NCI-H2171 (cell line): ENCODE measurements around the gene ITGAD.

ENCODE experiments used
- DNase-seq: peaks from one replicate; lab custom pipeline; 2025; lab: John Stamatoyannopoulos, UW

The ITGAD gene

GRCh38 chr16:31459687-31460581 lies 66.8 kb downstream of the ITGAD start:
- peak; percentile 97 for DNase-seq

GRCh38 chr16:31460582-31461002 lies 67.5 kb downstream of the ITGAD start:
- DNase-seq: peak; percentile 2

DNA sequence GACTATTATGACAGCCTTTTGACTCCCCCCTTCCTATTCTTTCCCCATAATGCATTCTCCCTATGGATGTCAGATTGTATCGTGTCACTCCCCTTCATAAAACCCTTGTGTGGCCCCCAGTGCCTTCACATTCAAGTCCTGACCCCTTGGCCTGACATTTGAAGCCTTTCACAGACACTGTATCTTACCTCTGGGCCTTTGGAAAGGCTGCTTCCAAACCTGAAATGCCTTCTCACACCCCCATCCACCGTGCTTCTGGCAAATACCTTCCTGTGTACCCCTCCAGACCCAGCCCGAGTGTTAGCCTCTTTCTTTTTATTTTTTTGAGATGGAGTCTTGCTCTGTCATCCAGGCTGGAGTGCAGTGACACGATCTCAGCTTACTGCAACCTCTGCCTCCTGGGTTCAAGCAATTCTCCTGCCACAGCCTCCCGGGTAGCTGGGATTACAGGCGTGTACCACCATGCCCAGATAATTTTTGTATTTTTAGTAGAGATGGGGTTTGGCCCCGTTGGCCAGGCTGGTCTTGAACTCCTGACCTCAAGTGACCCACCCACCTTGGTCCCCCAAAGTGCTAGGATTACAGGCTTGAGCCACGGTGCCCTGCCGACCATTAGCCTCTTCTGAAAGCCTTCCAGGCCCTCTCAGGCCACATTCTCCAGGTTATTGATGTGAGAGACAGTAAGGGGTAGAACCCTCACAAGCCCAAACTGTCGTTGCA lies 68.2 kb downstream of the ITGAD start:
- DNase-seq: no peak

GRCh38 chr16:31461921-31462804 lies 69.0 kb downstream of the ITGAD start:
- no peak for DNase-seq

DNA sequence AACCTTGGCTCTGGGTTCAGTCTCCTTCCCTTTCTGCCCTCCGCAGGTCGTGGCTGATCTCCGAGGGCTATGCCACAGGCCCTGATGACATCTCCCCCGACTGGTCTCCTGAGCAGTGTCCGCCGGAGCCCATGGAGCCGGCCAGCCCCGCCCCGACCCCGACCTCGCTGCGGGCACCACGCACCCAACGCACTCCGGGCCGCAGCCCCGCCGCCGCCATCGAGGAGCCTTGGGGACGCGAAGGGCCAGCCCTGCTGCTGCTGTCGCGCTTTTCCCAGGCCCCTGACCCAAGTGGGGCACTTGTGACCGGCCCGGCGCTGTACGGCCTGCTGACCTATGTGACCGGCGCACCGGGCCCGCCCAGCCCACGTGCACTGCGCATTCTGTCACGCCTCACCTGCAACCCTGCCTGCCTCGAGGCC lies 71.2 kb downstream of the ITGAD start:
- DNase-seq: no peak

- DNase-seq: no peak
Measured at GRCh38 chr16:31464781-31465260, 71.7 kb downstream of the ITGAD start.

DNA sequence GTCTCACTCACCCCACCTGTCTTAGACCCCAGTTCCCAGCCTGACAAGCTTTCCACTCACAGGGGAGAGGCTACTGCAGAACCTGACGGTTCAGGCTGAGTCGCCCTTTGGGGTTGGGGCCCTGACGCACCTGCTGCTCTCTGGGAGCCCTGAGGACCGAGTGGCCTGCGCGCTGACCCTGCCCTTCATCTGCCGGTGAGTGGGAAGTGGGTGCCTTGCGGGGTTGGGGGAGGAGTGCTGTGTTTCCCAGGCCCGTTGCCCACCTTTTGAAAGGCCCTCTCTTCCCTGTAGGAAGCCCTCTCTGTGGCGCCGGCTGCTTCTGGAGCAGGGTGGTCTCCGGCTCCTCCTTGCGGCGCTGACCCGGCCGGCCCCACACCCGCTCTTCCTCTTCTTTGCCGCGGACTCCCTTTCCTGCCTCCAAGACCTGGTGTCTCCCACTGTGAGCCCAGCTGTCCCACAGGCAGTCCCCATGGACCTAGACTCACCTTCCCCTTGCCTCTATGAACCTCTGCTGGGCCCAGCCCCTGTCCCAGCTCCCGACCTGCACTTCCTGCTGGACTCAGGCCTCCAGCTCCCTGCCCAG lies 72.7 kb downstream of the ITGAD start:
- no peak for DNase-seq

- DNase-seq: no peak
Measured at GRCh38 chr16:31466381-31466841, 73.3 kb downstream of the ITGAD start.

DNA sequence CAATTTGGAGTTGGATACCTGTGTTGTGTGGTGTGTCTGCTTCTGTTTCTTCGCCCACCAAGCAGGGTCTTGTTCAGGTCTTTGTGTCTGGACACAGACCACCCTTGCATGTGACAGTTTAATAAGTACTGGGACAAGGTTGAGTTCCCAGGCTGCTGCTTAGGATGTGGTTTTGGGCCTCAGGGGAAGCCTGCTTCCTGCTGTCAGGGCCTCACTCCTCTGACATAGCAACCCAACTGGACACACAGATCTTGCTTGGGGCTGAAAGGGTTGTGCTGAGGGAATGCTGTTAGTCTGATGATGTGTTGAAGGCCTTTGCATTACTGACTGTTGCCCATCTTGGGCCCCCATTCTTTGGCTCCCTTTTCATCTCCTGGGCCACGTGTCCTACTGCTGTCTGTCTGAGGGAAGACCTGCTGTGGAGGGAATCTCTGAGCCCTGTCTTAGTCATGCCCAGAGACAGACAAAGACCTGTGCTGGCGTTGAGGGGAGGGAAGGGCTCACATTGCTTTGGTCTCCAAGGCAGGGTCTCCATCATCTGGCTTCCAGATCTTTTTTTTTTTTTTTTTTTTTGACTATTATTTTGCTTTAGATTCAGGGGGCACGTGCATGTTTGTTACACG lies 74.1 kb downstream of the ITGAD start:
- no peak for DNase-seq

- no peak for DNase-seq
Measured at GRCh38 chr16:31467858-31468257, 74.7 kb downstream of the ITGAD start.

GRCh38 chr16:31470615-31471014 lies 77.5 kb downstream of the ITGAD start:
- no peak for DNase-seq

DNA sequence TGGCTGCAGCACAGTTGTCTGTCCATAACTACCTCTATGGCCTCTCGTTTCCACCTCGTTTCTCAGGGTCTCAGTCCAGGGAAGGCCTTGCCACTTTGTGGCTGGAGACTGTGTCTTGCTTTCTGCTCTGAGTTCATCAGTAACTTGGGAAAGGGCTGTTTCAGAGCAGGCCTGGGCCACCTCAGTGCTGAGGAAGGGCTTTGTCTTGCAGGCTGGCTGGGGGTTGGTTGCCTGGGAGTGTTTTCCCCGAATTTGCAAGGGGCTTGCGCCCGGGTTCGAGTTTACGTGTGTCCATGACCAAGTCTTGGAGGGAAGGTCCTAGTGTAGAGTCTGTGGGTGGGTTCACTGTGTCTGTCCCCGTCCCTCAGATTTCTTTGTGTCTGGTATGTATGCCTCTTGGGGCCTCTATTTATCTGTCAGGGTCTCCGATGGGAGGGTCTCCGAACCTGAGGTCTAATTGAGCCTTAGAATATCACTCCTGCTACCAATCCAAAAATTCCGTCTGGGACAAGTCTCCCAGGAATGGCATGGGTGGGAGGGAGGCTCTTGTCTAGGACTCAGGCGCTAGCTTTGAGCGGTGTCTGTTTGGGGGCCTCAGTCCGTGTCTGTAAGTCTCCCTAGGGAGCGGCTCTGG lies 78.2 kb downstream of the ITGAD start:
- DNase-seq: no peak

DNA sequence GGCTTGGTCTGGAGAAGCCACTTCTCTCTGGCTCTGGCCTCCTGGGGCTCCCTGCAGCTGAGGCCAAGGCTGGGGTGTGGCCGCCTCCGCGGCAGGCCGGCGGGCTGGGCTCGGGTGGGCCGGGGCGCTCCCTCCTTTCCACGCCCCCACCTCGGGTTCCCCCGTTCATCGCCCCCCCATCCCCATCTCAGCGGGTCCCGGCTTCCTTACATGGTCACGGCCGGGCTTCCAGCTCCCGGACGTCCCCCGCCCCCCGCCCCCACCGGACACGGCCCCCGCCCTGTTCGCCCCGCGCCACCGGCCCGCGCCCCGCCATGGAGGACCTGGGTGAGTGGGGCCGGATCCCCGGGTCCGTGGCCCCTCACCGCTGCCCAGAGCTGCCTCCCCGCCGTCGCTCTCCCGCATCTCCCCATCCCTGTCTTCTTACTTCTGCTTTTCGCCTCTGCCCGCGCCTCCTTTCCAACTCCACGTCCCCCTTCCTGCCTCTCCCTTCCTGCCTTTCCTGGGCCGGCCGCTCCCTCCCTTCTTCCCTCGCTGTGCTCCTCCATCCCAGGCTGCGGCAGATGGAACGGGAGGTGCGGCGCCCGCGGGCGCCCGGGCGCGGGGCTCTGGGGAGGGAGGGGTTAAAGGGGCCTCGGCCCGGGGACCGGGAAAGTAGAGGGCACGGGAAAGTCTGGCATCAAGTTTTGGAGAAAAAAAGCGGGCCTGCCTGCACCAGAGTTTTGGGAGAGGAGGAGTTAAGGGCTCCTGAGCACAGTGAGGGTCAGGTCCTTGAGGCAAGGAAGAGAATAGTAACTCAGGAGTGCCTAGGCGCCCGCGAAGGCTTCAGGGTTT lies 79.0 kb downstream of the ITGAD start, which contains the start of gene TGFB1I1:
Gene TGFB1I1, plus strand, starts transcription at position 278 of the 834 bp plus-strand sequence. Its CDS starts 37 bp downstream, at position 315.
- DNase-seq: peak; percentile 26

DNA sequence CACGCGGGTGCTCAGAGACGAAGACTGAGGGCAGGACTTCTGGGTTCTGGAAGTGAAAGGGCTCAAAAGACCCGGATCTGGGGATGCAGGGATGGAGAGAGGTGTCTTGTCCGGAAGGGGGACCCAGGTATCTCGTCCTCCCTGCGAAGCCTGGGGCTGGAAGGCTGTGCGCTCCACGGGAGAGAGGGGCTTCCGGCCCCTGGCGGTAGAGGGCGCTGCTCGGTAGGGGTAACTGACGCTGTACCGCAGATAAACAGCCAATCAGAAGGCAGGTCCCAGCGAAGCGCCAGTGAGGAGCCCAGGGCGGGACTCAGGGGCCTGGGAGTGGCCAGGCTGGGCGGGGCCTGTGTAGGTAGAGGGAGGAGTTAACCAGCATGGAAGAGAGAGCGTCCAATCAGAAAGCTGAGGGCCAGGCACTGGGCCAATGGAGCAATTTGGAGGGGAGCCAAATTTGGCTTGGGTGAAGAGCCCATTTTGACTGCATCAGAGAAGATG lies 79.6 kb downstream of the ITGAD start:
- peak; percentile 90 for DNase-seq

DNA sequence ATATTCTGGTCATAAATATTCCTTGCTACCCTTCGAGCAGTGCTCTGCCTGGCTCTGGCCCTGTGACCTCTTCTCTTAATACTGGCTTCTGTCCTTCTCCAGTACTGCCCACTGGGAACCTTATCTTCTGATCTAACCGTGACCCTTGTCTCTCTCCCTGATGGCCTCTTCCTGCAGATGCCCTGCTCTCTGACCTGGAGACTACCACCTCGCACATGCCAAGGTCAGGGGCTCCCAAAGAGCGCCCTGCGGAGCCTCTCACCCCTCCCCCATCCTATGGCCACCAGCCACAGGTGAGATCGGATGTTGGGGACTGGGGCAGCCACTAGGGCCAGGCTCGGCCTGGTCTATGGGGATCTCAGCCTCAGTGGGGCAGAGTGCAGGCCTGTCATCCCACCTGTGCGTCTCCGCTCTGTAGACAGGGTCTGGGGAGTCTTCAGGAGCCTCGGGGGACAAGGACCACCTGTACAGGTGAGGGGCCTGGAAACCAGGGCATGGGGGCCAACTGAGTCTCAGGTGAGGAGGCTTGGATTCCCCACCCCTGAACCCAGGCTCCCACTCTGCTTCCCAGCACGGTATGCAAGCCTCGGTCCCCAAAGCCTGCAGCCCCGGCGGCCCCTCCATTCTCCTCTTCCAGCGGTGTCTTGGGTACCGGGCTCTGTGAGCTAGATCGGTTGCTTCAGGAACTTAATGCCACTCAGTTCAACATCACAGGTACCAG lies 80.3 kb downstream of the ITGAD start:
- no peak for DNase-seq

DNA sequence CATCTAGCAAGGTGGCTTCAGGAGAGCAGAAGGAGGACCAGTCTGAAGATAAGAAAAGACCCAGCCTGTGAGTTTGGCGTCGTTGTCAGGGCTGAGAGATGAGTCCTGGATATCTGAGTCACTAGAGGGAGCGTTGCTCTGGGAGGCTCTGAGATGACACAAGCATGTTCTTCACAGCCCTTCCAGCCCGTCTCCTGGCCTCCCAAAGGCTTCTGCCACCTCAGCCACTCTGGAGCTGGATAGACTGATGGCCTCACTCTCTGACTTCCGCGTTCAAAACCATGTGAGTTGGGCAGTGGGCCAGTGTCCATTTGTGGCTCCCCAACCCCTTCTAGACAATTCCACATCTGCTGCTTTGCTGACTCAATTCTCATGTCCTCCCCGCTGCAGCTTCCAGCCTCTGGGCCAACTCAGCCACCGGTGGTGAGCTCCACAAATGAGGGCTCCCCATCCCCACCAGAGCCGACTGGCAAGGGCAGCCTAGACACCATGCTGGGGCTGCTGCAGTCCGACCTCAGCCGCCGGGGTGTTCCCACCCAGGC lies 81.1 kb downstream of the ITGAD start:
- no peak for DNase-seq

DNA sequence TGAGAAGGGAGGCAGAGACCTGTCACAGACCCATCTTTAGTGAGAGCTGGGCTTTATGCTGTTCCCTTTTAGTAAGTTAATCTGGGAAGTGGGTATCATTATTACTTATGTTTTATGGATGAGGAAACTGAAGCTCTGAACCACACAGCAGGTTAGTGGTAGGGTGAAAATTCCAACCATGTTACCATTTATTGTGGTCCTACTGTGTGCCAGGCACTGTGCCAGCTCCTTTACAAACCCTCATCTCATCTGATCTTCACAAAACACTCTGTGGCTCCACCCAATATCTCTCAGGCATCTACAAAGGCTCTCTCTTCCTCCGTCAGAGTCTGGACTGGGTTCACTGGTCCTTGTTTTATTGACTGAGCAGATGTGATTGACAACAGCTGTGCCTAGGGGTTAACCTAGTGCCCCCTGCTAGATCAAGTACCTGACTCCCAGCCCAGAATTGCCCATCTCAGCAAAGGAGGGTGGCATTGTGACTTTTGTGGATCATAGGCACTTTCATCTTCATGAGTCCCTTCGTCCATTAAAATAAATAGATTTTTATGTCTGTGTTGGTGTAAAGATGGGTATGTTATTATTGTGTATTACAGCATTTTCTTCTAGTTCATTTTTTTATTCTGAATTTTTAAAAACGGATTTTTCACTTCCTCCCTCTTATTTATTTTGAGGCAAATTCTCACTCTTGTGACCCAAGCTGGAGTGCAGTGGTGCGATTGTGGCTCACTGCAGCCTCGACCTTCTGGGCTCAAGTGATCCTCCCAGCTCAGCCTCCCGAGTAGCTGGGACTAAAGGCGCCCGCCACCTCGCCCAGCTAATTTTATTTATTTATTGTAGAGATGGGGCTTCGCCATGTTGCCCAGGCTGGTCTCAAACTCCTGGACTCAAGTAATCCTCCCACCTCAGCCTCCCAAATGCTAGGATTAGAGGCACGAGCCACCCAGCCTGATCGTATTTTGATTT lies 81.9 kb downstream of the ITGAD start:
- no peak for DNase-seq
